GM19468 (cell line): ENCODE measurements around the gene RNU5B-1.

Experiments
- ATAC-seq: cut with Tn5 transposase; IDR thresholded peaks from one replicate; pipeline ENCODE4 v1.9.1; 2021; ENCODE audit warnings: mild to moderate bottlenecking, moderate library complexity, moderate number of reproducible peaks; ENCODE audit not compliant: unreplicated experiment; ENCODE audit errors: extremely low read depth

The RNU5B-1 gene

GRCh38 chr15:65326117-65326526, 21.6 kb downstream of the RNU5B-1 start:
- ATAC-seq = no peak

GRCh38 chr15:65326818-65327217, 22.3 kb downstream of the RNU5B-1 start:
- no peak for ATAC-seq

GRCh38 chr15:65327651-65328393, 23.3 kb downstream of the RNU5B-1 start:
- no peak for ATAC-seq

GRCh38 chr15:65328506-65329287, 24.2 kb downstream of the RNU5B-1 start:
- ATAC-seq = no peak

- ATAC-seq = no peak
Observed at GRCh38 chr15:65329288-65329983, 25.0 kb downstream of the RNU5B-1 start.

- no peak for ATAC-seq
Observed at GRCh38 chr15:65329984-65330735, 25.7 kb downstream of the RNU5B-1 start.

GRCh38 chr15:65330934-65331645, 26.6 kb downstream of the RNU5B-1 start:
- no peak for ATAC-seq

GRCh38 chr15:65331811-65332210, 27.3 kb downstream of the RNU5B-1 start:
- no peak for ATAC-seq

GRCh38 chr15:65332391-65333147, 28.1 kb downstream of the RNU5B-1 start:
- ATAC-seq = no peak

GRCh38 chr15:65333148-65333820, 28.8 kb downstream of the RNU5B-1 start:
- no peak for ATAC-seq

- ATAC-seq = no peak
Observed at GRCh38 chr15:65333856-65334255, 29.4 kb downstream of the RNU5B-1 start.

- no peak for ATAC-seq
Observed at GRCh38 chr15:65334586-65335231, 30.2 kb downstream of the RNU5B-1 start.

- ATAC-seq = no peak
Observed at GRCh38 chr15:65335278-65336055, 31.0 kb downstream of the RNU5B-1 start.

- no peak for ATAC-seq
Observed at GRCh38 chr15:65336493-65337435, 32.3 kb downstream of the RNU5B-1 start.

- no peak for ATAC-seq
Observed at GRCh38 chr15:65337436-65338070, 33.1 kb downstream of the RNU5B-1 start.

GRCh38 chr15:65338366-65338765, 33.9 kb downstream of the RNU5B-1 start:
- no peak for ATAC-seq
